DOHH2 (cell line): ENCODE results near the gene NEK10.

ENCODE experiments used
- H3F3A ChIP-seq: fragments of 200-600 bp; sonication (generic), shearing (Covaris generic); 2 replicates; pipeline ENCODE4 v1.6.0; 2016; ENCODE audit warnings: antibody characterized with exemption, mild to moderate bottlenecking; ENCODE audit not compliant: control insufficient read depth, insufficient read depth
- H3K27ac ChIP-seq: fragments of 200-600 bp; sonication (generic); 2 replicates; pipeline ENCODE4 v1.5.1; 2014; ENCODE audit warnings: low read depth, mild to moderate bottlenecking, low read length, moderate library complexity
- H3K27me3 ChIP-seq: fragments of 200-600 bp; sonication (generic); 2 replicates; pipeline ENCODE4 v1.6.1; 2014; ENCODE audit warnings: mild to moderate bottlenecking, low read length, mixed read lengths; ENCODE audit not compliant: control insufficient read depth
- H3K36me3 ChIP-seq: fragments of 200-600 bp; sonication (generic); 2 replicates; pipeline ENCODE4 v1.6.1; 2014; ENCODE audit warnings: mild to moderate bottlenecking, low read length, moderate library complexity, mixed read lengths; ENCODE audit not compliant: control insufficient read depth
- H3K4me1 ChIP-seq: fragments of 200-600 bp; sonication (generic); 2 replicates; pipeline ENCODE4 v1.6.1; 2014; ENCODE audit warnings: mild to moderate bottlenecking, low read length, mixed read lengths; ENCODE audit not compliant: control insufficient read depth
- H3K4me2 ChIP-seq: fragments of 200-600 bp; sonication (generic); 2 replicates; pipeline ENCODE4 v1.6.0; 2014; ENCODE audit warnings: mild to moderate bottlenecking, low read length, moderate library complexity
- H3K4me3 ChIP-seq: fragments of 200-600 bp; sonication (generic); 2 replicates; pipeline ENCODE4 v1.5.1; 2014; ENCODE audit warnings: mild to moderate bottlenecking, low read length, mixed read lengths
- H3K79me2 ChIP-seq: fragments of 200-600 bp; sonication (generic); 2 replicates; pipeline ENCODE4 v1.6.1; 2014; ENCODE audit warnings: mild to moderate bottlenecking, low read length, mixed read lengths; ENCODE audit not compliant: control insufficient read depth
- H3K9me2 ChIP-seq: fragments of 200-600 bp; sonication (generic); replicated peaks from 2 replicates; pipeline ENCODE4 v1.6.1; 2014; ENCODE audit warnings: mild to moderate bottlenecking, low read length, mixed read lengths; ENCODE audit not compliant: control insufficient read depth
- H3K9me3 ChIP-seq: fragments of 200-600 bp; sonication (generic); 2 replicates; pipeline ENCODE4 v1.6.1; 2014; ENCODE audit warnings: antibody characterized with exemption, low read length, mixed read lengths; ENCODE audit not compliant: control insufficient read depth, insufficient read depth
- H4K20me1 ChIP-seq: fragments of 200-600 bp; sonication (generic); 2 replicates; pipeline ENCODE4 v1.6.0; 2014; ENCODE audit warnings: low read depth, mild to moderate bottlenecking, antibody characterized with exemption, low read length, moderate library complexity; ENCODE audit not compliant: control insufficient read depth, insufficient read depth
- EZH2phosphoT487 ChIP-seq: fragments of 200-600 bp; sonication (generic); IDR thresholded peaks from 2 replicates; pipeline ENCODE4 v1.6.1; 2017; ENCODE audit warnings: borderline replicate concordance, mild to moderate bottlenecking, antibody characterized with exemption, low read length, moderate library complexity, mixed read lengths
- TF ChIP-seq, protein P1 (sequence below): fragments of 200-600 bp; sonication (generic); IDR thresholded peaks from one replicate; pipeline ENCODE4 v1.5.1; 2014; ENCODE audit warnings: antibody characterized with exemption, mild to moderate bottlenecking, low read depth, low read length; ENCODE audit not compliant: poor library complexity, severe bottlenecking

Gene NEK10

DNA sequence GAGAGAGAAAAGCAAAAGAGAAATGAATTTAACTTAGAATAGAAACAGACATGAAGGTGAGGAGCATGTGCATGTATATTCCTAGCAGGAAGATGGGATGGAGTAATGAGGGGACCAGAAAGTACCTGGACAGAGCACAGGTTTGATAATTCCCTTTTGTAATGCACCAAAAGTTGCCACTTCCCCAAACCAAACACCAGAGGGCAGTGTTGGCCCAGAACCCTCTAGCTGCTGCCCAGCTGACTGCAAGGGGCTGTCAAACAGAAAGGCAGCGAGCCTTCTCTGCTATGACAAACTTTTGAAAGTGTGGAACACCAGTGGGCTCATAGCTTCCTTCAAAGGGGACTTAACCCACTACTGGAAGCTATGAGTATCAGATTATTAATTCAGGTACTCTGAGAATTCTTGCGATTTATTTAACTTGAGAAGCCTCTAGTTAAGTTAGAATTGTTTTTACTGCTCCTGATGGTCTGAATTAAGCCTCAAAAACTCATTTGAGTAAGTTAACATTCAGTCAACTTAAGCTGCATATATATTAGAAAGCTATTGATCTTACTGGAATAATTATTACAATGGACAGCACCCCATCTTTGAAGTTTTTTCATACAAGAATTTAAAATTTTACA lies 234.9 kb downstream of the NEK10 start:
- H3K36me3 ChIP-seq: no peaks in the 10 kb centered on the region
- H3K9me2 ChIP-seq: no peaks in the 10 kb centered on the region
- no peaks in the 10 kb centered on the region for H3K9me3 ChIP-seq
- TF ChIP-seq, protein P1, sequence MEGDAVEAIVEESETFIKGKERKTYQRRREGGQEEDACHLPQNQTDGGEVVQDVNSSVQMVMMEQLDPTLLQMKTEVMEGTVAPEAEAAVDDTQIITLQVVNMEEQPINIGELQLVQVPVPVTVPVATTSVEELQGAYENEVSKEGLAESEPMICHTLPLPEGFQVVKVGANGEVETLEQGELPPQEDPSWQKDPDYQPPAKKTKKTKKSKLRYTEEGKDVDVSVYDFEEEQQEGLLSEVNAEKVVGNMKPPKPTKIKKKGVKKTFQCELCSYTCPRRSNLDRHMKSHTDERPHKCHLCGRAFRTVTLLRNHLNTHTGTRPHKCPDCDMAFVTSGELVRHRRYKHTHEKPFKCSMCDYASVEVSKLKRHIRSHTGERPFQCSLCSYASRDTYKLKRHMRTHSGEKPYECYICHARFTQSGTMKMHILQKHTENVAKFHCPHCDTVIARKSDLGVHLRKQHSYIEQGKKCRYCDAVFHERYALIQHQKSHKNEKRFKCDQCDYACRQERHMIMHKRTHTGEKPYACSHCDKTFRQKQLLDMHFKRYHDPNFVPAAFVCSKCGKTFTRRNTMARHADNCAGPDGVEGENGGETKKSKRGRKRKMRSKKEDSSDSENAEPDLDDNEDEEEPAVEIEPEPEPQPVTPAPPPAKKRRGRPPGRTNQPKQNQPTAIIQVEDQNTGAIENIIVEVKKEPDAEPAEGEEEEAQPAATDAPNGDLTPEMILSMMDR: peak; percentile 83
- TF ChIP-seq EZH2phosphoT487: no peak
- no peak overlapping the region for H3K27ac ChIP-seq
- no peaks in the 10 kb centered on the region for H3K4me1 ChIP-seq
- H3K27me3 ChIP-seq: no peaks in the 10 kb centered on the region
- H3K4me2 ChIP-seq: no peak overlapping the region
- H3K79me2 ChIP-seq: no peaks in the 10 kb centered on the region
- H3F3A ChIP-seq: no peaks in the 10 kb centered on the region
- H4K20me1 ChIP-seq: no peaks in the 10 kb centered on the region
- no peak overlapping the region for H3K4me3 ChIP-seq

DNA sequence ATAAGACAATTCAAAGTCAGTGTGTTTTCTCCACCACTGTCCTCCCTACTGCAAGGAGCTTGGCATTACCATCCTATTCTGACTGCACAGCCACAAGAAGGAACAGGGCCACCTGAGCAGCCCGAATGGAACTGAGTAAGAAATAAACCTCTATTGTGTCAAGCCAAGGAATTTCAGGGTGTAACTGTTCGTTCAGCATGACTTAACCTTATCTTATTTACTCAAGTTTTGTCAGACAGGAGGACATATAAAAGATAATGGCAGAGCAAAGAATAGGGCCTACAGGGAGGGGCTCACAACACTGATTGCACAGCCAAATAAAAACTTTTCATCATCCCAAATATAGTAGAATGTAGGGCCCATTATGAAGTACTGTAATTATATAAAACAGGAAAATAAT lies 236.1 kb downstream of the NEK10 start:
- H3K27me3 ChIP-seq: no peaks in the 10 kb centered on the region
- no peaks in the 10 kb centered on the region for H3K9me3 ChIP-seq
- H3K4me3 ChIP-seq: no peak overlapping the region
- no peaks in the 10 kb centered on the region for H3K79me2 ChIP-seq
- H3K9me2 ChIP-seq: no peaks in the 10 kb centered on the region
- H4K20me1 ChIP-seq: no peaks in the 10 kb centered on the region
- H3K36me3 ChIP-seq: no peaks in the 10 kb centered on the region
- TF ChIP-seq EZH2phosphoT487: no peak
- TF ChIP-seq, protein P1: no peak
- no peak overlapping the region for H3K27ac ChIP-seq
- H3F3A ChIP-seq: no peaks in the 10 kb centered on the region
- H3K4me2 ChIP-seq: no peak overlapping the region
- no peaks in the 10 kb centered on the region for H3K4me1 ChIP-seq

DNA sequence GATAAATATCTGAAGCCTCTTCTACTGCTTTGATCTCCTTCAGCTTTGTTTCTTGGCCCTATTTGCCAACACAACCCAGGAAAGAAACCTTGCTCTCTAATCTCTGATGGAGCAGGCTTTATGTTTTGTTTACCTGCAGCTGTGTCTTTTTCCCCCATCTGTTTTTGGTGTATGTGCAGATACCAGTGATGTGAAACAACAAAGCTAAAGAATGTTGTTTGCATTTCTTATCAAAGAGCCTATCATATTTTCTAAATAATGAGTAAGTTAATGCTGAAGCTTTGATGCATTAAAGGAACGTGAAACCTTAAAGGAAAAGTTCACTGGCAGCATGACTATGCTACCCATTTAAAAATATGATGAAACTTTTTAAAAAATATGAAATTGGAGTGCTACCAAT lies 238.4 kb downstream of the NEK10 start:
- no peaks in the 10 kb centered on the region for H3F3A ChIP-seq
- H3K9me3 ChIP-seq: no peaks in the 10 kb centered on the region
- H3K4me3 ChIP-seq: no peak overlapping the region
- TF ChIP-seq EZH2phosphoT487: no peak
- TF ChIP-seq, protein P1: no peak
- H3K9me2 ChIP-seq: no peaks in the 10 kb centered on the region
- H3K27me3 ChIP-seq: peaks cover 8% of the 10 kb centered on the region
- H3K79me2 ChIP-seq: no peaks in the 10 kb centered on the region
- H3K4me2 ChIP-seq: no peak overlapping the region
- H3K36me3 ChIP-seq: no peaks in the 10 kb centered on the region
- H4K20me1 ChIP-seq: no peaks in the 10 kb centered on the region
- no peaks in the 10 kb centered on the region for H3K4me1 ChIP-seq
- H3K27ac ChIP-seq: no peak overlapping the region
